ENCODE results near the gene FOXR1. TPM values are rescaled to one million over a fixed set of nuclear protein-coding genes. Genes with fewer than 3 reads are reported as not detected.

FOXR1 gene
- total RNA-seq, 6 experiments from 2014 or later = not detected

DNA sequence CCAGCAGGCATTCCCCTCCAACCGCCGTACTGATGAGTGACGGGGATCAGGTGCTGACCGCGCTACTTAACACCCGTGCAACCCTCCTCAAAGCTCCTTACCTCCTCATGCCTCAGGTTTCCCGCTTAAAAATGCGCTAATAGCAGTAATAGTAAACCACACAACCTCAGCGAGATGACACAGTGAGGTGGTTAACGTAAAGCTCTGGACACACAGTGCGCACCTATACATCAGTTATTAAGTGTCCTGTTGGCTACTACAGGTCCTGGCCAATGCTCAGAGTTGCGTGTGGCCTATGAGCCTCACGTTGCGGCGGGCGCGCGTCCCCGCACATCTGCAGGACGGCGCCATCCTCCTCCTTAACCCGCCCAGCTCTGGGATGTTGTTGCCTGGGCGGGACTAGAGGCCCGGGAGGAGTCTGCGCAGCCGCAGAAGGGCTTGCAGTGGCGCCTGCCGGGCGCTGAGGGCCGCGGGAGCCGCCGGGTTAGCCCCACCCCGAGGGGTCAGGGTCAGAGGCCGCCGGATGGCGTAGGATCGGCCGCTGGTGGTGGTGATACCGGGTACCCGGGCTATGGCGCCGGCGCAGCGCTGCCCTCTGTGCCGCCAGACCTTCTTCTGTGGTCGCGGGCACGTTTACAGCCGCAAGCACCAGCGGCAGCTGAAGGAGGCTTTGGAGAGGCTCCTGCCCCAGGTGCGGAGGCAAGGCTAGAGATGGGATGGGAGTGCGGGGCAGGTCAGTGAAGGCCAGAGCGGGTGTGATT lies 26.2 kb downstream of the FOXR1 start, which contains the start of gene CENATAC:
TSS of gene CENATAC (plus strand) at position 512 of the 761 bp plus-strand sequence. CDS start at position 572, 60 bp downstream.
- peaks cover 43% of the 10 kb centered on the region for H3K4me1 Mint-ChIP-seq (ENCODE audit: low read depth)
- peak within 1 kb of the TSS; percentile 90 for H3K4me3 Mint-ChIP-seq
- H3K9me3 Mint-ChIP-seq = no peaks in the 10 kb centered on the region
- DNase-seq = peak; percentile 78
- TF ChIP-seq, protein P1, sequence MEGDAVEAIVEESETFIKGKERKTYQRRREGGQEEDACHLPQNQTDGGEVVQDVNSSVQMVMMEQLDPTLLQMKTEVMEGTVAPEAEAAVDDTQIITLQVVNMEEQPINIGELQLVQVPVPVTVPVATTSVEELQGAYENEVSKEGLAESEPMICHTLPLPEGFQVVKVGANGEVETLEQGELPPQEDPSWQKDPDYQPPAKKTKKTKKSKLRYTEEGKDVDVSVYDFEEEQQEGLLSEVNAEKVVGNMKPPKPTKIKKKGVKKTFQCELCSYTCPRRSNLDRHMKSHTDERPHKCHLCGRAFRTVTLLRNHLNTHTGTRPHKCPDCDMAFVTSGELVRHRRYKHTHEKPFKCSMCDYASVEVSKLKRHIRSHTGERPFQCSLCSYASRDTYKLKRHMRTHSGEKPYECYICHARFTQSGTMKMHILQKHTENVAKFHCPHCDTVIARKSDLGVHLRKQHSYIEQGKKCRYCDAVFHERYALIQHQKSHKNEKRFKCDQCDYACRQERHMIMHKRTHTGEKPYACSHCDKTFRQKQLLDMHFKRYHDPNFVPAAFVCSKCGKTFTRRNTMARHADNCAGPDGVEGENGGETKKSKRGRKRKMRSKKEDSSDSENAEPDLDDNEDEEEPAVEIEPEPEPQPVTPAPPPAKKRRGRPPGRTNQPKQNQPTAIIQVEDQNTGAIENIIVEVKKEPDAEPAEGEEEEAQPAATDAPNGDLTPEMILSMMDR (IDR thresholded peaks at IDR 0.05) = peak; percentile 7; the same call in 1 of the 2 replicates
- H3K27ac Mint-ChIP-seq = peak within 1 kb of the TSS; percentile 88
- peaks cover 24% of the 10 kb centered on the region for H3K36me3 Mint-ChIP-seq (ENCODE audit: low read depth)
- H3K27me3 Mint-ChIP-seq (ENCODE audit: insufficient read depth) = no peaks in the 10 kb centered on the region; the same call in 1 of the 2 replicates

DNA sequence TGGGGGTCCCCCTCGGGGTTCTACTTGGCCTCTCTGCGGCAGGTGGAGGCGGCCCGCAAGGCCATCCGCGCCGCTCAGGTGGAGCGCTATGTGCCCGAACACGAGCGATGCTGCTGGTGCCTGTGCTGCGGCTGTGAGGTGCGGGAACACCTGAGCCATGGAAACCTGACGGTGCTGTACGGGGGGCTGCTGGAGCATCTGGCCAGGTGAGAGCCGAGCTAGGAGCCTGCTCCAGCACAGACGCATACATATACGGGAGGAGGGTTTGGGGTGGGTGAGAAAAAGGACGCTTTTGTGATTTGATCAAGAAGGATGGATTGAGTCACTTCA lies 26.8 kb downstream of the FOXR1 start:
- Mint-ChIP-seq H3K27ac (peak overlapping the region; percentile 88), H3K27me3 (ENCODE audit: insufficient read depth) (no peaks in the 10 kb centered on the region; the same call in 1 of the 2 replicates), H3K9me3 (no peaks in the 10 kb centered on the region), H3K36me3 (ENCODE audit: low read depth) (peaks cover 29% of the 10 kb centered on the region), H3K4me3 (peak overlapping the region; percentile 90), H3K4me1 (ENCODE audit: low read depth) (peaks cover 43% of the 10 kb centered on the region)
- DNase-seq = no peak
- TF ChIP-seq, protein P1 (IDR thresholded peaks at IDR 0.05) = no peak

GRCh38 chr11:118998822-118999221 lies 27.3 kb downstream of the FOXR1 start:
- TF ChIP-seq, protein P1 (IDR thresholded peaks at IDR 0.05) = no peak
- Mint-ChIP-seq H3K36me3 (ENCODE audit: low read depth) (peaks cover 31% of the 10 kb centered on the region), H3K27me3 (ENCODE audit: insufficient read depth) (no peaks in the 10 kb centered on the region; the same call in 1 of the 2 replicates), H3K9me3 (no peaks in the 10 kb centered on the region), H3K4me1 (ENCODE audit: low read depth) (peaks cover 43% of the 10 kb centered on the region), H3K4me3 (peak overlapping the region; percentile 90), H3K27ac (peak overlapping the region; percentile 88)
- DNase-seq = peak; percentile 81

DNA sequence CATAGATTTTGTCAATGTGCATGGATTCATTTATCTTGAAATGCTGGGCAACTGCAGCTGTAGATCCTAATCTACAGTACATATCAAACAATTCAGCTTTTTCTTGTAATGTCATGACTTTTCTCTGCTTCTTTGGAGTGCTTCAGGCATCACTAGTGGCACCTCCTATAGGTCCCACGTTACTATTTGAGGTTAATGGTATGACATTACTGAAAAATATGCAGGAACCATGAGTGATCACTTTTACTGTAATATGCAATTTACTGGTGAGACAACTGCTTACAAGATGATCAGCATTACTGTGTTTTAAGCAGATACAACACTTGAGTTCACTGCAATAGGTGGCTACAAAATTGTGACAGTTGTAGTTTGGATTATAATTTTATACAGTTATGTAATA lies 29.3 kb downstream of the FOXR1 start:
- peak; percentile 83 for DNase-seq
- Mint-ChIP-seq H3K36me3 (ENCODE audit: low read depth) (peaks cover 33% of the 10 kb centered on the region), H3K4me3 (peak overlapping the region; percentile 90), H3K27me3 (ENCODE audit: insufficient read depth) (no peaks in the 10 kb centered on the region; the same call in 1 of the 2 replicates), H3K27ac (peak overlapping the region; percentile 90), H3K4me1 (ENCODE audit: low read depth) (peaks cover 43% of the 10 kb centered on the region), H3K9me3 (no peaks in the 10 kb centered on the region)
- TF ChIP-seq, protein P1 (IDR thresholded peaks at IDR 0.05) = peak; percentile 16; the same call in 1 of the 2 replicates

GRCh38 chr11:119006656-119007055 lies 35.1 kb downstream of the FOXR1 start:
- H3K27ac Mint-ChIP-seq = no peak overlapping the region
- no peak overlapping the region for H3K4me3 Mint-ChIP-seq
- DNase-seq = no peak
- no peaks in the 10 kb centered on the region; the same call in 1 of the 2 replicates for H3K27me3 Mint-ChIP-seq (ENCODE audit: insufficient read depth)
- no peaks in the 10 kb centered on the region for H3K4me1 Mint-ChIP-seq (ENCODE audit: low read depth)
- no peaks in the 10 kb centered on the region for H3K9me3 Mint-ChIP-seq
- TF ChIP-seq, protein P1 (IDR thresholded peaks at IDR 0.05) = no peak
- peaks cover 25% of the 10 kb centered on the region for H3K36me3 Mint-ChIP-seq (ENCODE audit: low read depth)

Measured in HFFc6 (cell line).